Stimulated activated CD8-positive, alpha-beta memory T cell treated with anti-CD3 and anti-CD28 coated beads, Interleukin-4, amount 100 ng/mL, for 4 hours (primary cell): ENCODE data around the gene RUNX3.

Source experiments
- DNase-seq, 2 donors: peaks; one replicate each; pipeline ENCODE4 v3.0.0-alpha.2; 2020; ENCODE audit warnings: low read depth in 2 of 2, low spot score in 1 of 2

The RUNX3 gene

GRCh38 chr1:24866211-24867083 lies 63.6 kb downstream of the RUNX3 start:
- no peak for DNase-seq

- DNase-seq = no peak
Observed at GRCh38 chr1:24865587-24865986, 64.5 kb downstream of the RUNX3 start.

DNA sequence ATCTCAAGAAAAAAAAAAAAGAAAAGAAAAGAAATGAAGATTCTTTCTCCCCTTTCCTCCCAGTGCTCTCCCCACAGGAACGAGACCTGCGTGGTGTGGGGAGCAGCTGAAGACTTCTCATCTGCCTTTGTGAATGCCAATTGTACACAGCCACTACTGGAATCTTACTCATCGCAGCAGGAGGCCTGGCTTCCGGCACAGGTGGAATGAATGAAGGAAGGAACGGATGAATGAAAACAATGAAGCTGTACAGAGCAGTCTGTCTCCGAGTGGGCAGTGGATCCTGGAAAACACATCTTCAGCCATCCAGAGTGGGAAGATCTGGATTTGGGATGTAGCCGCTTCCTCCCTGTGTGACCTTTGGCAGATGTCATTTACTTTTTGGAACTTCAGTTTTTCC lies 64.9 kb downstream of the RUNX3 start:
- DNase-seq = no peak

- no peak for DNase-seq
Observed at GRCh38 chr1:24864370-24864777, 65.7 kb downstream of the RUNX3 start.

DNA sequence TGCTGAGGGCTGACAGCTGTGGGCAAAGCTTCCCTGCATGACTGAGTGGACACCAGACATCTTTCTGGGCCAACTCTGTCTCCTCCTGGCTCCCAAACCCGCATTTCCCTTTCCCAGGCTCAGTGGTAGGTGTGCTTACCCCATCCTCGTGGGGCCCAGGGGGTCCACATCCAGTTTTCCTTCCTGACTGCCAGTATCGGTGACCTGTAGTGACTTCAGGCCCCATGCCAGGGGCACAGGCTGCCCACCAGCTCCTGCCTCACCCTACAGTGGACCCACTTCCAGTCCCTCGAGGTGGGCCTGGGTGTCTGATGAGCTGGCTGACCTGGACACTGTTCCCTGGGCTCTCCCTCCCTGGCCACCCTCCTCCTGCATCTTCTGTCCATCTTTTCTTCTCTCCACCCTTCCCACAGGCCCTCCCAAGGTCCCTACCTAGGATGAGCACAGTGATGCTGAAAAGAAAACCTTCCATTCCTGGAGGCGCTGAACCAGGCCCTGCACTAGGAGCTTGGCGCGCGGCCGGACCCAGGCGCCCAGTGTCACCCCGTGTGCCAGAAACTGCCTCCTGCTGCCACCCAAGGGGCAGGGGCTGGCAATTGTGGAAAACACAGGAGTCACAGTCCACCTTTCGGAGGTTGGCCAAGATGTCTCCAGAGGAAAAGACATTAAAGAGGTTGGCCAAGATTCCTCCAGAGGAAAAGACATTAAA lies 67.1 kb downstream of the RUNX3 start:
- no peak for DNase-seq

GRCh38 chr1:24861821-24862727 lies 68.0 kb downstream of the RUNX3 start:
- no peak for DNase-seq

- DNase-seq = no peak
Observed at GRCh38 chr1:24860841-24861240, 69.2 kb downstream of the RUNX3 start.

GRCh38 chr1:24859063-24860010 lies 70.7 kb downstream of the RUNX3 start:
- DNase-seq = no peak

DNA sequence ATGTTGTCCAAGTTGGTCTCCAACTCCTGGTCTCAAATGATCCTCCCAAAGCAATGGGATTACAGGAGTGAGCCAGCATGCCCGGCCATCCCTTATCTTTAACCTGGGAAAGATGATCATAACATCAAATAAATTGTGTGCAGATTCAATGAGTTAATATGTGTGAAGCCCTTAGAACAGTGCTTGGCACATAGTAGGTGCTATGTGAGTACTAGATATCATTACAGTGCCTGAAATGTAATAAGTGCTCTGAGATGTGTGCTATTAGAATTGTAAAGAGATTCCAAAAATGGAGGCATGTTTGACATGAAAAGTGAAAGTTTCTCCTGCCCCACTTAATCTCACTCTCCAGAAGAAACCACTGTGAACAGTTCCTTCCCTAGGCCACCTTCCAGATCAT lies 71.8 kb downstream of the RUNX3 start:
- no peak for DNase-seq

DNA sequence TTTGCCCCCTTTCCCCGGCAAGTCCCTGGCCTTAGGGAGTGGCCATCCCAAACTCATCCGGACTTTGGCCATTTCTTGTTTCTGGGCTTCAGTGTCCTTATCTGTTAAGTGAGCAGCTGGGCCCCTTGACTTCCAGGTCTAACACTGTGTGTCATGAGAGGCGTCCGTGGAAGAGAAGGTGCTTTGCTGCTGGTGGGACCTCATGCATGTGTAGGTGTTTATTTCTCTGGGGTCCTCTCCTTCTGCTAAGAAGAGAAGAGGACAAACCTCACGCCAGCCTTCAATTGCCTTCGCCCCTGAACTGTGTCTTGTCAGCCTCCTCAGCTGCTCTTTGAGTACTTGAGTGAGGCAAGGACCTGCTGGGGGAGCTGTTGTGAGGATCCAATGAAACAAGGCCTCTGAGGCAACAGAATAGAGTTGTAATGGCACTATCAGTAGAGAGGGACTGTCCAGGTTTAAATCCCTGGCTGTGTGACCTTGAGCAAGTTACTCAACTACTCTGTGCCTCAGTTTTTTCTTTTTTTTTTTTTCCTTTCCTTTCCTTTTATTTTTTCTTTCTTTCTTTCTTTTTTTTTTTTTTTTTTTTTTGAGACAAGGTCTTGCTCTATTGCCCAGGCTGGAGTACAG lies 72.5 kb downstream of the RUNX3 start:
- DNase-seq = no peak

DNA sequence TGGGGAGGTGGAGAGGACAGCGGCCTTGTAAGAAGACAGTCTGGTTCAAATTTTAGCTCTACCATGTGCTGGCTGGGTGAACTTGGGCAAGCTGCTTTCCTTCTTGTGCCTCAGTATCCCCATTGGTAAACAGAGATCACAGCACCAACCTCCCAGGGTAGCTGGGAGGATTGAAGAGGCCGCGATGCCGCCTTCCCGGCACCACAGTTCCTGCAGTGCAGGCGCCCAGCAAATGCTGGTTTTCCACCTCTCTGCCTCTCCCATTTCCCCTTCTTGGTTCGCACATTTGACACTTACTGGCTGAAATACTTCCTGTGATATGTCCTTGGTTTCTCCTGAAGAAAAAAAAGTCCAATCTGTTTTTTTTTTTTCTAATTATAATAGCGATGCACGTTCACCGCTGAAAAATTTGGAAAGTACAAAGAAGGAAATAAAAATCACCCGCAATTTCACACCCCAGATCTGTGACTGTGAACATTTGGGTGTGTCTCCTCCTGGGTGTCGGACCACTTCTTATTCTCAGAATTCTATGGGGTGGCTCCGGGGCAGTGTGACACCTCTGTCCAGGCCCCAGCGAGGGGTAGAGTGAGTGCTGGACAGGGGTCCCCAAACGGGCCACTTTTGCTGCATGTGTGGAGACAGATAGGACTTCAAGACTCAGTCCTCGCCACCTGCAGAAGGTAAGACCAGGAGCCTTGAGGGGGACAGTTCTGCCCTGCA lies 73.1 kb downstream of the RUNX3 start:
- DNase-seq = no peak

DNA sequence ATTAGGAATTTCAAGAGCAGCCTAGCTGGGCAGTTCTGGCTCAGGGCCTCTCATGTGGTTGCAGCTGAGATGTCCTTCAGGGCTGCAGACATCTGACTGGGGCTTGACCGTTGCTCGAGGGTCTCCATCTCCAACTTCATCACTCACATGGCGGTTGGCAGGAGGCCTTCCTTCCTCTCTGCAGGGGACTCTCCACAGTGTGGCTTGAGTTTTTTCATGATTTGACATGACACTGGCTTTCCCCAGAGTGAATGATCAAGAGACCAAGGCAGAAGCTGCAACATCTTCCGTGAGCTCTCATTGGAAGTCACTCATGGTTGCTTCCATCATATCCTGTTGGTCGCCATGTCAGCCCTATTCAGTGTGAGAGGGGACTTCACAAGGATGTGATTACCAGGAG lies 74.6 kb downstream of the RUNX3 start:
- DNase-seq = no peak

- no peak for DNase-seq
Observed at GRCh38 chr1:24853649-24854048, 76.4 kb downstream of the RUNX3 start.

GRCh38 chr1:24850328-24850920 lies 79.7 kb downstream of the RUNX3 start:
- DNase-seq = no peak

DNA sequence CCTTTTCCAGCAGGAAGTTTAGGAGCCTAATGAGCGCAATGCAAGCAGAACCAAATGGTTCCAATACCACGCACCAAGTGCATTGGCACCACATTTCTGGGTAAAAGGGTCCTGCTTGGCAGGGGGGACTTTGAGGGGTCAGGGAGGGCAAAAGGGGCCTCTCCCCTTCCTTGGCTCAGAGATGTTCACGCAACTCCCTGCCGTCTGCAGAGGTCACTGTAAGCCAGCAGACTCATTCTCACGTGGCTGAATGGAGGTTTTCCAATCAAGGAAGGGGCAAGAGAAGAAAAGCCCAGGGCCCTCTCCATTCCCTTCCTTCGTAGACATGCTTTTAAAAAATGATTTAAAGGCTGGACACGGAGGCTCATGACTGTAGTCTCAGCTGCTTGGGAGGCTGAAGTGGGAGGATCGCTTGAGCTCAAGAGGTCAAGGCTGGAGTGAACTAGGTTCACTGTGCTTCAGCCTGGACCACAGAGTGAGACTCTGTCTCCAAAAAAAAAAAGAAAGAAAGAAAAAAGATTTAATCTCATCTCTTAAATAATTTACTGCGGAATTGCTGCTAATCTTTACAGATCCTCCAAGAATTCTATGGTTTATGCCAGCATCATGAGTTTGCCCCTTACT lies 80.3 kb downstream of the RUNX3 start:
- DNase-seq = no peak
